Thyroid gland (tissue), 4 donors: ENCODE results near the gene PDZD2. TPM values are rescaled to one million over a fixed set of nuclear protein-coding genes. Genes with fewer than 3 reads are reported as not detected.

ENCODE experiments used
- DNase-seq, 2 donors: peaks; one replicate each; pipeline ENCODE4 v3.0.0-alpha.2; 2019
- H3K27ac ChIP-seq, 3 donors: fragments of 200-600 bp; sonication (generic); 1 replicate in 2 of 3; 2 replicates in 1 of 3; pipeline ENCODE4 v1.5.1; 2016 to 2019; ENCODE audit warnings: mild to moderate bottlenecking in 1 of 3, moderate library complexity in 1 of 3
- H3K27me3 ChIP-seq: fragments of 200-600 bp; sonication (generic); one replicate; pipeline ENCODE4 v1.5.1; 2019
- H3K36me3 ChIP-seq, 2 donors: fragments of 200-600 bp; sonication (generic); one replicate each; pipeline ENCODE4 v1.5.1; 2016 to 2019
- H3K4me1 ChIP-seq, 2 donors: fragments of 200-600 bp; sonication (generic); one replicate each; pipeline ENCODE4 v1.5.1; 2017 to 2019
- H3K4me3 ChIP-seq, 3 donors: fragments of 200-600 bp; sonication (generic); replicated peaks in 1 of 3; 1 replicate in 2 of 3; 2 replicates in 1 of 3; pipeline ENCODE4 v1.5.1; 2016; ENCODE audit warnings: mild to moderate bottlenecking in 1 of 3
- H3K9me3 ChIP-seq: fragments of 200-600 bp; sonication (generic); one replicate; pipeline ENCODE4 v1.5.1; 2017
- POLR2A ChIP-seq, 2 donors: fragments of 450-650 bp; IDR thresholded peaks; one replicate each; pipeline ENCODE4 v1.6.1; 2017; ENCODE audit warnings: antibody characterized with exemption in 2 of 2, mild to moderate bottlenecking in 2 of 2, moderate library complexity in 1 of 2
- WGBS, 2 donors: methylation state at CpG; one replicate each; pipeline ENCODE4 v1.1.5; 2017; 5-methylcytosine and 5-hydroxymethylcytosine counted together
- intact Hi-C: fragments of 100-400 bp; cut with DNase I; formaldehyde crosslinking; loops from one replicate; pipeline ENCODE4 v1.15.1; 2023
- total RNA-seq, 4 donors: library from RNA; depleted of rRNA; stranded (reverse); fragments of >200 nt; gene quantifications; one replicate each; pipeline ENCODE4 v1.2.3, GENCODE V29; 2016
- TF ChIP-seq, protein P1 (sequence below), 6 experiments: fragments of 200-600 bp in 3 of 6; fragments of 450-650 bp in 3 of 6; sonication (generic) in 3 of 6; IDR thresholded peaks; one replicate each; pipeline ENCODE4 v1.5.1; 2016 to 2019; ENCODE audit warnings: antibody characterized with exemption in 6 of 6, mild to moderate bottlenecking in 2 of 6, inconsistent platforms in 1 of 6, moderate library complexity in 1 of 6

Gene PDZD2
- total RNA-seq, 4 donors from 2014 or later = 1.8 to 4.5 (median 3.9) TPM

DNA sequence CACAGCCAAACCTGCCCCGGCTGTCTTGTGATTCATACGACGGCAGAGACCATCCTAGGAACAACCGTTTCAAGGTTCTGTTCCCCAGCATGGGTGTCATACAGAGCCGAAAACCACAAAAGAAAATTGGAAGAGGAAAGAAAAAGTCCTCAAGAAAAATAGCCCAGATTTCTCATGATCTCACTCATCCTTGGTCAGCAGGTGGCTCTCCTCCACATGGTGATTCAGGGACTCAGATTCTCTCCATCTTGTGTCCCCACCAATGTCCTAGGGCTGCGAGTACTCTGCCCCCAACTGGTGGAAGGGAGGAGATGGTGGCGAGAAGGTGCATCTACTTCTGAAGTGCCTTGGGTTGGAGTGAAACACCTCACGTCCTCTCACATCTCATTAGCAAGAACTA, 25.6 kb downstream of the PDZD2 start:
- Histone ChIP-seq H3K36me3 (no peaks in the 10 kb centered on the region), H3K4me3 (no peak overlapping the region), H3K27ac (no peak overlapping the region), H3K27me3 (no peaks in the 10 kb centered on the region), H3K4me1 (no peaks in the 10 kb centered on the region), H3K9me3 (no peaks in the 10 kb centered on the region)
- no peak for DNase-seq
- TF ChIP-seq, protein P1, sequence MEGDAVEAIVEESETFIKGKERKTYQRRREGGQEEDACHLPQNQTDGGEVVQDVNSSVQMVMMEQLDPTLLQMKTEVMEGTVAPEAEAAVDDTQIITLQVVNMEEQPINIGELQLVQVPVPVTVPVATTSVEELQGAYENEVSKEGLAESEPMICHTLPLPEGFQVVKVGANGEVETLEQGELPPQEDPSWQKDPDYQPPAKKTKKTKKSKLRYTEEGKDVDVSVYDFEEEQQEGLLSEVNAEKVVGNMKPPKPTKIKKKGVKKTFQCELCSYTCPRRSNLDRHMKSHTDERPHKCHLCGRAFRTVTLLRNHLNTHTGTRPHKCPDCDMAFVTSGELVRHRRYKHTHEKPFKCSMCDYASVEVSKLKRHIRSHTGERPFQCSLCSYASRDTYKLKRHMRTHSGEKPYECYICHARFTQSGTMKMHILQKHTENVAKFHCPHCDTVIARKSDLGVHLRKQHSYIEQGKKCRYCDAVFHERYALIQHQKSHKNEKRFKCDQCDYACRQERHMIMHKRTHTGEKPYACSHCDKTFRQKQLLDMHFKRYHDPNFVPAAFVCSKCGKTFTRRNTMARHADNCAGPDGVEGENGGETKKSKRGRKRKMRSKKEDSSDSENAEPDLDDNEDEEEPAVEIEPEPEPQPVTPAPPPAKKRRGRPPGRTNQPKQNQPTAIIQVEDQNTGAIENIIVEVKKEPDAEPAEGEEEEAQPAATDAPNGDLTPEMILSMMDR (IDR thresholded peaks at IDR 0.05) = no peak
- no peak for TF ChIP-seq POLR2A (IDR thresholded peaks at IDR 0.05)
- intact Hi-C loops = no loop called here
- 83 to 88% methylated on average over 8 of the region's 8 CpGs for WGBS, 2 donors

DNA sequence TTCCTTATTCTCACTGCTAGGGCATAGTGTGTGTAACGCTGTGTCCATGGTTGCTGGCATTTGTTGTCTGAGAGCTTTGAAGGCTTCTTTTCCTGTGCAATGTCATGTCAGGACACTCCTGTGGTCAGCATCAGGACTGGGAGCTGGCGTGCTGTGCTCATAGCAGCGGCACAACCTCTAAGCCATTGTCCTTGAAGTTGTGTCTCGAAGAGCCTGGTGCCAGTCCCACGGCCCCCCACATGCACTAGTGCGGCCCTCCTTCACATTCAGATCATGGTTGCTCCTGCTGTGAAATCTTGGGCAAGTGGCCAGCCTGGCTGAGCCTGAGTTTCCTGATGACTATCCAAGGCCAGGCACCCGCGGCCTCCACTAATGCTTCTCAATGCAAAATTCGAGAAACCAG, 32.4 kb downstream of the PDZD2 start:
- no peaks in the 10 kb centered on the region for H3K36me3 ChIP-seq
- no peak overlapping the region for H3K4me3 ChIP-seq
- DNase-seq = no peak
- no peak overlapping the region for H3K27ac ChIP-seq
- no peaks in the 10 kb centered on the region for H3K27me3 ChIP-seq
- no peaks in the 10 kb centered on the region for H3K4me1 ChIP-seq
- 72 to 80% methylated on average over 7 to 9 of the region's 9 CpGs for WGBS, 2 donors
- H3K9me3 ChIP-seq = no peaks in the 10 kb centered on the region
- intact Hi-C loops = no loop called here
- no peak for TF ChIP-seq POLR2A (IDR thresholded peaks at IDR 0.05)
- TF ChIP-seq, protein P1 (IDR thresholded peaks at IDR 0.05) = no peak

DNA sequence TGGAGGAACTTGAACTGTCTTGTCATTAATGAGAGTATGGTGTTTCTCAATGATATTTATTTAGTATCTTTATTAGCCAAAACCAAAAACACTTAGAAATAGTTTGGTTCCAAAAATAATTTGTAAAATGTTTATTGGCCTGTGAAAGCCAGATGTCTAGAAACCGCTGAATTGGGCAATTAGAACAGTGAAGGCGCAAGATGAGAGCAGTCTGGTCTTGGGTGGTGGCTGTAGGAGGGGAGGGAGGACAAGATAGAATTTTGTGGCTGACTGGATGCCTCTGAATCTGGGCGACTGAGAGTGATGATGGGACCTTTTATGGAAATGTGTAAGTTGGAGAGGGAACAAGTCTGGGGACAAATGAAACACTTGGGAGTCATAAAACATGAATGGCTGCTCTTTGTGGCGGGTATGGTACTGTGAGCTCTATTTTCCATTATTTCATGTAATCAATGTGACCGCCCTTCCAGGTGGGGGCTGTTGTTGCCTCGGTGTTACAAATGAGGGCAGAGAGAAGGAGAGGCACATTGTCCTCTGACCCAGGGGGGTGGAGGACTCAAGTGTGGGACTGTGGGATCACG, 35.5 kb downstream of the PDZD2 start:
- TF ChIP-seq, protein P1 (IDR thresholded peaks at IDR 0.05) = no peak
- Histone ChIP-seq H3K4me3 (no peak overlapping the region), H3K27ac (no peak overlapping the region), H3K36me3 (no peaks in the 10 kb centered on the region), H3K9me3 (no peaks in the 10 kb centered on the region), H3K27me3 (no peaks in the 10 kb centered on the region), H3K4me1 (no peaks in the 10 kb centered on the region)
- no peak for DNase-seq
- WGBS, 2 donors = 90 to 94% methylated on average over 7 of the region's 7 CpGs
- intact Hi-C loops = no loop called here

DNA sequence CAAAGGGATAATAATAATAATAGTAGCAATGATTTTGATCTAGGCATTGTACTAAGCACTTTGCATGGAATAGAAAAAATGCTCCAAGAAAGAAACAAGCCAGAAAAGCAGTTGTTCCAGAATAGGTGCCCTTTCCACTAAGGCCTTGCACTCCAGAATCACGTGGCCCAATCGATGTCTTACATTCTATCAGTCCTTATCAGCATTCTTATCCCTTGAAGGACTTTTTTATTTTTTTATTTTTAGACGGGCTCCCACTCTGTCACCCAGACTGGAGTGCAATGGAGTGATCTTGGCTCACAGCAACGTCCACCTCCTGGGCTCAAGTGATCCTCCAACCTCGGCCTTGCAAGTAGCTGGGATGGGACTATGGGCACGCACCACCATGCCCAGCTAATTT, 36.5 kb downstream of the PDZD2 start:
- no peaks in the 10 kb centered on the region for H3K36me3 ChIP-seq
- H3K9me3 ChIP-seq = no peaks in the 10 kb centered on the region
- 59 to 68% methylated on average over 6 of the region's 6 CpGs for WGBS, 2 donors
- intact Hi-C loops = no loop called here
- TF ChIP-seq, protein P1 (IDR thresholded peaks at IDR 0.05) = no peak
- TF ChIP-seq POLR2A (IDR thresholded peaks at IDR 0.05) = no peak
- no peaks in the 10 kb centered on the region for H3K27me3 ChIP-seq
- H3K4me1 ChIP-seq = no peaks in the 10 kb centered on the region
- no peak overlapping the region for H3K4me3 ChIP-seq
- H3K27ac ChIP-seq = no peak overlapping the region
- DNase-seq = no peak

DNA sequence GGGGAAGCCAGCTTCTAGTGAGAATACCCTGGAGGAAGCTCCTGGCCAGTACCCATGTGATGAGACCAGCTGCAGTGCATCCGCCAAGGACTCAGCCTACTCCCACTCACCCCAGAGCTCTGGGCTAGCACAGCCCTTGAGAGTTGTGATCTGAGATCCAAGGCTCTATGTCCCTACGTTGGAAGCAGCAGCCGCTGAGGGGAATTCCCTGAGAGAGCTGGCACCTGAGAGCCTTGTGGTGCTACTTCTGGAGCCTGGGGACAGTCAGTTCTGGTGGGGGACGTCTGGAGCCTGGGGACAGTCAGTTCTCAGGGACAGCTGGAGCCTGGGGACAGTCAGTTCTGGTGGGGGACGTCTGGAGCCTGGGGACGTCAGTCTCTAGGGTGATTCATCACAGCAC, 39.2 kb downstream of the PDZD2 start:
- WGBS, 2 donors = 47 to 81% methylated on average over 2 to 5 of the region's 6 CpGs
- intact Hi-C loops = no loop called here
- DNase-seq = no peak

More for the DNA sequence above, 39.2 kb downstream of the PDZD2 start:
- Histone ChIP-seq H3K9me3 (no peaks in the 10 kb centered on the region), H3K27me3 (no peaks in the 10 kb centered on the region), H3K36me3 (no peaks in the 10 kb centered on the region), H3K27ac (no peak overlapping the region), H3K4me1 (no peaks in the 10 kb centered on the region), H3K4me3 (no peak overlapping the region)
- TF ChIP-seq POLR2A (IDR thresholded peaks at IDR 0.05) = no peak
- TF ChIP-seq, protein P1 (IDR thresholded peaks at IDR 0.05) = no peak
